ENCODE data around the gene LARGE2. TPM values are rescaled to one million over a fixed set of nuclear protein-coding genes. Genes with fewer than 3 reads are reported as not detected.

LARGE2 gene
- total and polyA plus RNA-seq, 9 of the 15 experiments (the other 6 are each of a cell fraction or from before 2014, with no cell fraction given) = 0.56 to 14.1 (median 6.6) TPM

GRCh38 chr11:45894555-45895247 is 27.8 kb upstream of the LARGE2 start:
- H3K4me1 ChIP-seq (replicated peaks in 1 of 2; ENCODE audit: control insufficient read depth in 2 of 2, insufficient read depth in 2 of 2, low read length in 2 of 2) = peaks cover 6 to 21% of the 10 kb centered on the region in 2 experiments; a peak in 4 of 5 replicates
- in situ Hi-C loops (cut with MboI) = no loop called here
- no peaks in the 10 kb centered on the region for H3K9me3 ChIP-seq (replicated peaks; ENCODE audit: control insufficient read depth, insufficient read depth, low read depth, low read length)
- H3K9me1 ChIP-seq (ENCODE audit: control insufficient read depth, insufficient read depth, low read length) = no peaks in the 10 kb centered on the region
- H3K4me2 ChIP-seq (ENCODE audit: insufficient read depth, low read length) = no peak overlapping the region
- no TSS peak for BruUV-seq (replicated peaks)
- intact Hi-C loops (cut with micrococcal nuclease) = no loop called here
- H3K27me3 ChIP-seq (ENCODE audit: control insufficient read depth in 2 of 2, insufficient read depth in 2 of 2, low read length in 2 of 2) = no peaks in the 10 kb centered on the region; a peak in 2 of 5 replicates
- H3K9ac ChIP-seq (ENCODE audit: insufficient read depth in 1 of 2, low read depth in 2 of 2, low read length in 2 of 2) = no peak overlapping the region
- FAIRE-seq = no peak
- 0 out of 2 replicates have a peak, but pooled peaks cover 9% of the 10 kb centered on the region for H4K20me1 ChIP-seq (replicated peaks; ENCODE audit: control insufficient read depth, insufficient read depth, low read length)
- no peaks in the 10 kb centered on the region for H3K36me3 ChIP-seq (ENCODE audit: control insufficient read depth, insufficient read depth, low read length)
- WGBS (ENCODE audit: insufficient coverage, low coverage, missing lambda C conversion rate) = 21% methylated on average over 6 of the region's 6 CpGs
- ChIA-PET CTCF (ENCODE audit: low intra/inter-chr PET ratio) (no interaction called here), POLR2A (interaction anchor here (0.6 kb wide), 1 partner anchor 467 kb away, joined by 3 read pairs; no protein-coding TSS in a partner anchor)
- no peak for ATAC-seq
- no peaks in the 10 kb centered on the region for H3K79me2 ChIP-seq (ENCODE audit: control insufficient read depth, insufficient read depth, low read length)
- DNase-seq (ENCODE audit: extremely low read depth in 1 of 4, low spot score in 3 of 4) = no peak
- no peak overlapping the region for H3K27ac ChIP-seq (ENCODE audit: extremely low read depth, low read depth, low read length)
- H2AFZ ChIP-seq (ENCODE audit: low read depth, low read length) = no peak overlapping the region
- H3K4me3 ChIP-seq = no peak overlapping the region
- no peak for TF ChIP-seq ASH1L (IDR thresholded peaks at IDR 0.05; ENCODE audit: borderline replicate concordance, low read depth, partially characterized antibody)
- TF ChIP-seq TRIM25 (IDR thresholded peaks at IDR 0.05; ENCODE audit: borderline replicate concordance) = no peak
- no peak for TF ChIP-seq RBM15 (IDR thresholded peaks at IDR 0.05; ENCODE audit: insufficient read depth, low read length)
- no peak for TF ChIP-seq FOXO4 (CRISPR knock-in tag; IDR thresholded peaks at IDR 0.05)
- TF ChIP-seq ZNF76 (CRISPR knock-in tag; IDR thresholded peaks at IDR 0.05; ENCODE audit: borderline replicate concordance) = no peak
- TF ChIP-seq KHSRP (IDR thresholded peaks at IDR 0.05) = no peak
- TF ChIP-seq, protein P1, sequence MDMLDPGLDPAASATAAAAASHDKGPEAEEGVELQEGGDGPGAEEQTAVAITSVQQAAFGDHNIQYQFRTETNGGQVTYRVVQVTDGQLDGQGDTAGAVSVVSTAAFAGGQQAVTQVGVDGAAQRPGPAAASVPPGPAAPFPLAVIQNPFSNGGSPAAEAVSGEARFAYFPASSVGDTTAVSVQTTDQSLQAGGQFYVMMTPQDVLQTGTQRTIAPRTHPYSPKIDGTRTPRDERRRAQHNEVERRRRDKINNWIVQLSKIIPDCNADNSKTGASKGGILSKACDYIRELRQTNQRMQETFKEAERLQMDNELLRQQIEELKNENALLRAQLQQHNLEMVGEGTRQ (CRISPR knock-in tag; IDR thresholded peaks at IDR 0.05) = no peak
- 0 out of 2 replicates have a peak, but pooled peaks have one; percentile 12 for TF ChIP-seq MAX (CRISPR knock-in tag; IDR thresholded peaks at IDR 0.05)
- peak; percentile 70 for TF ChIP-seq ZFP36 (IDR thresholded peaks at IDR 0.05; ENCODE audit: low read depth, low read length, partially characterized antibody)
- no peak for TF ChIP-seq FOXM1 (IDR thresholded peaks at IDR 0.05; ENCODE audit: low read depth)
- TF ChIP-seq FOXM1 (CRISPR knock-in tag; IDR thresholded peaks at IDR 0.05; ENCODE audit: low read depth) = no peak
- no peak for TF ChIP-seq ZNF609 (CRISPR knock-in tag; IDR thresholded peaks at IDR 0.05; ENCODE audit: borderline replicate concordance)

Measured in K562 (cell line).